DND-41 (cell line): ENCODE measurements around the gene NAXD.

Source experiments
- ATAC-seq: fragments of 200-7000 bp; cut with Tn5 transposase; 3 replicates; pipeline ENCODE4 v1.9.1; 2021; ENCODE audit warnings: low read depth; ENCODE audit not compliant: insufficient read depth
- DNase-seq: peaks from one replicate; pipeline ENCODE4 v3.0.0-alpha.2; 2020
- H2AFZ ChIP-seq: 2 replicates; pipeline ENCODE4 v1.6.0; 2012; ENCODE audit warnings: low read depth, low read length
- H3K27ac ChIP-seq: 2 replicates; pipeline ENCODE4 v1.5.1; 2012; ENCODE audit warnings: low read length, inconsistent platforms
- H3K27me3 ChIP-seq: fragments of 200-600 bp; sonication (generic); 2 replicates; pipeline ENCODE4 v1.6.0; 2012; ENCODE audit warnings: low read length, mild to moderate bottlenecking, inconsistent platforms; ENCODE audit not compliant: insufficient read depth, poor library complexity
- H3K36me3 ChIP-seq: 2 replicates; pipeline ENCODE4 v1.5.1; 2012; ENCODE audit warnings: low read length, inconsistent platforms; ENCODE audit not compliant: insufficient read depth
- H3K4me1 ChIP-seq: 2 replicates; pipeline ENCODE4 v1.5.1; 2012; ENCODE audit warnings: mild to moderate bottlenecking, low read length; ENCODE audit not compliant: insufficient read depth
- H3K4me2 ChIP-seq: 2 replicates; pipeline ENCODE4 v1.6.0; 2012; ENCODE audit warnings: mild to moderate bottlenecking, moderate library complexity, low read length, inconsistent platforms; ENCODE audit not compliant: insufficient read depth
- H3K4me3 ChIP-seq, 2 experiments: fragments of 200-600 bp in 1 of 2; shearing (Covaris generic) in 1 of 2; 2 replicates each; pipeline ENCODE4 v1.5.1; 2012 to 2016; ENCODE audit warnings: inconsistent platforms in 2 of 2, low read length in 2 of 2, mild to moderate bottlenecking in 2 of 2, low read depth in 1 of 2, moderate library complexity in 1 of 2
- H3K79me2 ChIP-seq: 2 replicates; pipeline ENCODE4 v1.6.0; 2012; ENCODE audit warnings: low read length, inconsistent platforms; ENCODE audit not compliant: insufficient read depth
- H3K9ac ChIP-seq: 2 replicates; pipeline ENCODE4 v1.6.0; 2012; ENCODE audit warnings: low read depth, mild to moderate bottlenecking, inconsistent platforms, low read length, moderate library complexity
- H3K9me3 ChIP-seq: 2 replicates; pipeline ENCODE4 v1.5.1; 2012; ENCODE audit warnings: low read length, moderate library complexity, mild to moderate bottlenecking, inconsistent platforms; ENCODE audit not compliant: insufficient read depth, severe bottlenecking
- H4K20me1 ChIP-seq: 2 replicates; pipeline ENCODE4 v1.6.0; 2012; ENCODE audit warnings: low read length; ENCODE audit not compliant: insufficient read depth
- EZH2 ChIP-seq: IDR thresholded peaks from 3 replicates; pipeline ENCODE4 v1.6.1; 2012; ENCODE audit warnings: borderline replicate concordance, low read depth, mild to moderate bottlenecking, moderate library complexity, low read length, inconsistent platforms; ENCODE audit not compliant: severe bottlenecking
- TF ChIP-seq, protein P1 (sequence below): IDR thresholded peaks from 2 replicates; pipeline ENCODE4 v1.5.1; 2012; ENCODE audit warnings: borderline replicate concordance, low read length, moderate library complexity, mild to moderate bottlenecking; ENCODE audit not compliant: poor library complexity, severe bottlenecking; ENCODE audit errors: extremely low read depth

The NAXD gene

DNA sequence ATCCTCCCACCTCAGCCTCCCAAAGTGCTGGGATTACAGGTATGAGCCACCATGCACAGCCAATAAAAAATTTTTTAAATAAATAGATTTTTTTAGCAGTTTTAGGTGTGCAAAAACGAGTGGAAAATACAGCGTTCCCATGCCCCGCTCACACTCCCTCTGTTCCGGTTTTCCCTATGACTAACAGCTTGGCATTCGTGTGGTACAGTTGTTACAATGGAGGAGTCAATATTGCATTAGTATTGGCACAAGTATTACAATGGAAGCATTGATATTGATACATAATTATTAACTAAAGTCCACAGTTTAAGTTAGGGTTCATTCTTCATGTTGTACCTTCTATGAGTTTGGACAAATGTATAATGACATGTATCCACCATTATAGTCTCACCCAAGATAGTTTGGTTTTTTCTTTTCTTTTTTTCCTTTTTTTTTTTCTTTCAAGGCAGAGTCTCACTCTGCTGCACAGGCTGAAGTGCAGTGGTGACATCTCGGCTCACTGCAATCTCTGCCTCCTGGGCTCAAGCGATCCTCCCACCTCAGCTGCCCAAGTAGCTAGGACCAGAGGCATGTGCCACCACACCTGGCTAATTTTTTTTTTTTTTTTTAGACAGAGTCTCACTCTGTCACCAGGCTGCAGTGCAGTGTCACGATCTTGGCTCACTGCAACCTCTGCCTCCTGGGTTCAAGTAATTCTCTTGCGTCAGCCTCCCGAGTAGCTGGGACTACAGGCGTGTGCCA lies 38.4 kb upstream of the NAXD start:
- Histone ChIP-seq H3K27me3 (peaks cover 39% of the 10 kb centered on the region), H3K79me2 (no peaks in the 10 kb centered on the region), H3K4me1 (no peaks in the 10 kb centered on the region), H2AFZ (no peak overlapping the region), H3K4me2 (no peak overlapping the region), H3K9me3 (no peaks in the 10 kb centered on the region), H3K36me3 (no peaks in the 10 kb centered on the region), H4K20me1 (0 out of 2 replicates have a peak, but pooled peaks cover 5% of the 10 kb centered on the region), H3K4me3 (no peak overlapping the region), H3K27ac (no peak overlapping the region), H3K9ac (no peak overlapping the region)
- no peak for TF ChIP-seq EZH2
- TF ChIP-seq, protein P1, sequence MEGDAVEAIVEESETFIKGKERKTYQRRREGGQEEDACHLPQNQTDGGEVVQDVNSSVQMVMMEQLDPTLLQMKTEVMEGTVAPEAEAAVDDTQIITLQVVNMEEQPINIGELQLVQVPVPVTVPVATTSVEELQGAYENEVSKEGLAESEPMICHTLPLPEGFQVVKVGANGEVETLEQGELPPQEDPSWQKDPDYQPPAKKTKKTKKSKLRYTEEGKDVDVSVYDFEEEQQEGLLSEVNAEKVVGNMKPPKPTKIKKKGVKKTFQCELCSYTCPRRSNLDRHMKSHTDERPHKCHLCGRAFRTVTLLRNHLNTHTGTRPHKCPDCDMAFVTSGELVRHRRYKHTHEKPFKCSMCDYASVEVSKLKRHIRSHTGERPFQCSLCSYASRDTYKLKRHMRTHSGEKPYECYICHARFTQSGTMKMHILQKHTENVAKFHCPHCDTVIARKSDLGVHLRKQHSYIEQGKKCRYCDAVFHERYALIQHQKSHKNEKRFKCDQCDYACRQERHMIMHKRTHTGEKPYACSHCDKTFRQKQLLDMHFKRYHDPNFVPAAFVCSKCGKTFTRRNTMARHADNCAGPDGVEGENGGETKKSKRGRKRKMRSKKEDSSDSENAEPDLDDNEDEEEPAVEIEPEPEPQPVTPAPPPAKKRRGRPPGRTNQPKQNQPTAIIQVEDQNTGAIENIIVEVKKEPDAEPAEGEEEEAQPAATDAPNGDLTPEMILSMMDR = no peak
- no peak for ATAC-seq
- DNase-seq = no peak

DNA sequence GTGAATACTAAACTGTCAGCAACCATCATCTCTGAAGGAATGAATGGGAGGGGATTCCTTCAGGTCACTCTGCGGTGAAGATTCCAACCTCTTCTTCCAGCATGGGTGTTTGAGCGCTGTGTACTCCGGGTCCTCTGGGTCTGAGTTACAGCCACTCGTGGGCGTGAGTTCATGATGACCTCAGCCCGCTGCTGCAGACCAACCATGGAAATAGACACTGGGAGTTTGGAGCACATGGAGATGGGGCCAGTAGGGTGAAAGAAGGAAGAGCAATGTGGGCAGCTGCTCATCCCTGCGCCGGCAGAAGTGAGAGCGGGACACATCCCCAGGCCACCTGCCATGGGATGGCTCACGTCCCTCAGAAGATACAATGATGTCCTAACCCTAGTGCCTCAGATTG lies 37.0 kb upstream of the NAXD start:
- no peaks in the 10 kb centered on the region for H4K20me1 ChIP-seq

DNA sequence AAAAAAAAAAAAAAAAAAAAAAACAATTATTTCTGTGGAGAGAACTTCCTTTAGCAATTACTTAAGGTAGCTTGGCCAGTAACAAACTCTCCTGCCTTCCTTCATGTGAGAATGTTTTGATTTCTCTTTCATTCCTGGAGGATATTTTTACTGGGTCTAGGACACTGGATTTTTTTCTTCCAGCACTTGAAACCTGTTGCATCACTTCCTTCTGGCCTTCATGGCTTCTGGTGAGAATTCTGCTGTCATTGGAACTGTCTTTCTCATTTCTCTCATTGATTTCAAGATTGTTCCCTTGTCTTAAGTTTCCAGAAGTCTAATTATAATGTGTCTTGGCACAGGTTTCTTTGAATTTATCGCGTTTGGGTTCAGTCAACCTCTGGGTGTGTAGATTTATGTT lies 34.5 kb upstream of the NAXD start:
- Histone ChIP-seq H3K79me2 (no peaks in the 10 kb centered on the region), H3K9me3 (no peaks in the 10 kb centered on the region), H3K4me3 (no peak overlapping the region), H3K27me3 (peaks cover 12% of the 10 kb centered on the region), H2AFZ (no peak overlapping the region), H4K20me1 (no peaks in the 10 kb centered on the region), H3K4me2 (no peak overlapping the region), H3K27ac (no peak overlapping the region), H3K4me1 (no peaks in the 10 kb centered on the region), H3K36me3 (no peaks in the 10 kb centered on the region), H3K9ac (no peak overlapping the region)
- DNase-seq (no peak), ATAC-seq (no peak)
- TF ChIP-seq, protein P1 = no peak
- TF ChIP-seq EZH2 = no peak

More for the DNA sequence above, 37.0 kb upstream of the NAXD start:
- Histone ChIP-seq H3K36me3 (no peaks in the 10 kb centered on the region), H3K79me2 (no peaks in the 10 kb centered on the region), H2AFZ (no peak overlapping the region), H3K4me2 (no peak overlapping the region), H3K27me3 (peaks cover 31% of the 10 kb centered on the region), H3K4me1 (no peaks in the 10 kb centered on the region), H3K9ac (no peak overlapping the region), H3K9me3 (no peaks in the 10 kb centered on the region), H3K4me3 (no peak overlapping the region), H3K27ac (no peak overlapping the region)
- ATAC-seq (no peak), DNase-seq (no peak)
- TF ChIP-seq, protein P1 = no peak
- TF ChIP-seq EZH2 = no peak
